Naive thymus-derived CD4-positive, alpha-beta T cell (primary cell): ENCODE results near the gene FETUB. TPM values are rescaled to one million over a fixed set of nuclear protein-coding genes. Genes with fewer than 3 reads are reported as not detected.
"Not testable (repeated sequence)": the region's sequence is repeated elsewhere in the genome, so short reads cannot be mapped to it uniquely, and the experiment has no call there.

Experiments used
- ATAC-seq: fragments of 150-1000 bp; cut with Tn5 transposase; 2 replicates; pipeline ENCODE4 v1.10.0; 2021; ENCODE audit warnings: mild to moderate bottlenecking, moderate library complexity
- CTCF ChIA-PET: fragments of 350-600 bp; sonication (Branson Sonifier 250); formaldehyde crosslinking; loops from one replicate; lab custom pipeline; 2021; ENCODE audit warnings: antibody characterized with exemption; lab: Charles Lee
- POLR2A ChIA-PET: fragments of 350-600 bp; sonication (Branson Sonifier 250); formaldehyde crosslinking; loops from one replicate; lab custom pipeline; 2021; ENCODE audit warnings: antibody characterized with exemption, inconsistent platforms; lab: Charles Lee
- DNase-seq, 9 donors: peaks; one replicate each; pipeline versions ENCODE4 v3.0.0 to v3.0.0-alpha.2; 2020 to 2022; ENCODE audit warnings: mixed read lengths in 1 of 9
- H3K27ac ChIP-seq: one replicate; pipeline ENCODE4 v1.7.0; 2013; ENCODE audit warnings: mild to moderate bottlenecking, low read depth, low read length, moderate library complexity
- H3K27me3 ChIP-seq, 2 donors: one replicate each; pipeline ENCODE4 v1.7.0; 2013; ENCODE audit warnings: low read length in 2 of 2, mild to moderate bottlenecking in 2 of 2, moderate library complexity in 2 of 2; ENCODE audit not compliant: control insufficient read depth in 2 of 2, insufficient read depth in 2 of 2
- H3K36me3 ChIP-seq, 3 experiments: 1 replicate in 2 of 3; 2 replicates in 1 of 3; pipeline ENCODE4 v1.7.0; 2013; ENCODE audit warnings: low read length in 3 of 3, mild to moderate bottlenecking in 3 of 3, moderate library complexity in 1 of 3; ENCODE audit not compliant: insufficient read depth in 3 of 3, control insufficient read depth in 2 of 3
- H3K4me1 ChIP-seq, 2 donors: one replicate each; pipeline ENCODE4 v1.7.0; 2013; ENCODE audit warnings: low read length in 2 of 2, mild to moderate bottlenecking in 2 of 2, moderate library complexity in 1 of 2; ENCODE audit not compliant: control insufficient read depth in 2 of 2, insufficient read depth in 2 of 2
- H3K4me3 ChIP-seq: 2 replicates; pipeline ENCODE4 v1.7.0; 2013; ENCODE audit warnings: mild to moderate bottlenecking, low read length
- H3K9me3 ChIP-seq, 3 experiments: 1 replicate in 2 of 3; 2 replicates in 1 of 3; pipeline ENCODE4 v1.7.0; 2013; ENCODE audit warnings: low read length in 3 of 3; ENCODE audit not compliant: control insufficient read depth in 2 of 3
- H3K27ac Mint-ChIP-seq, 9 donors: one replicate each; pipeline ENCODE4 v1.8.0; 2020 to 2022; ENCODE audit warnings: mixed read lengths in 9 of 9, mild to moderate bottlenecking in 8 of 9, moderate library complexity in 5 of 9, inconsistent platforms in 2 of 9
- H3K27me3 Mint-ChIP-seq, 5 donors: one replicate each; pipeline ENCODE4 v1.8.0; 2021 to 2022; ENCODE audit warnings: mixed read lengths in 5 of 5, mild to moderate bottlenecking in 1 of 5
- H3K36me3 Mint-ChIP-seq, 5 donors: one replicate each; pipeline ENCODE4 v1.8.0; 2020 to 2022; ENCODE audit warnings: mixed read lengths in 5 of 5, mild to moderate bottlenecking in 3 of 5, inconsistent platforms in 1 of 5
- H3K4me1 Mint-ChIP-seq, 7 donors: one replicate each; pipeline ENCODE4 v1.8.0; 2020 to 2022; ENCODE audit warnings: mixed read lengths in 7 of 7, mild to moderate bottlenecking in 3 of 7, inconsistent platforms in 1 of 7
- H3K4me3 Mint-ChIP-seq, 10 donors: one replicate each; pipeline ENCODE4 v1.8.0; 2020 to 2022; ENCODE audit warnings: mild to moderate bottlenecking in 10 of 10, mixed read lengths in 10 of 10, moderate library complexity in 6 of 10, inconsistent platforms in 2 of 10
- H3K9me3 Mint-ChIP-seq, 11 donors: one replicate each; pipeline ENCODE4 v1.8.0; 2020 to 2022; ENCODE audit warnings: mixed read lengths in 11 of 11, mild to moderate bottlenecking in 4 of 11, inconsistent platforms in 1 of 11, moderate library complexity in 1 of 11
- intact Hi-C, 2 donors: fragments of 100-400 bp; cut with micrococcal nuclease; formaldehyde crosslinking; loops; one replicate each; pipeline ENCODE4 v1.15.1; 2023
- polyA plus RNA-seq, 2 donors: library from polyadenylated mRNA; unstranded; fragments of 300-500 nt; fragmentation: Illumina TruSeq; gene quantifications; one replicate each; pipeline ENCODE4 v1.2.3, GENCODE V29; 2021
- total RNA-seq, 6 experiments: library from RNA in 5 of 6; stranded (reverse) in 5 of 6; gene quantifications; 1 replicate in 5 of 6; 2 replicates in 1 of 6; pipeline ENCODE4 v1.2.3 and lab custom pipeline; 2021 to 2026

FETUB gene
- total and polyA plus RNA-seq, 7 experiments from 2014 or later, result not detected

- H3K4me3 ChIP-seq, result no peak overlapping the region
- H3K27ac ChIP-seq, result no peak overlapping the region
- no peaks in the 10 kb centered on the region for H3K9me3 Mint-ChIP-seq
- intact Hi-C loops, result no loop called here
- H3K27me3 ChIP-seq, result no peaks in the 10 kb centered on the region
- H3K9me3 ChIP-seq, result no peaks in the 10 kb centered on the region
- no peaks in the 10 kb centered on the region for H3K4me1 ChIP-seq
- ChIA-PET CTCF (no interaction called here), POLR2A (no interaction called here)
- H3K36me3 Mint-ChIP-seq, result no peaks in the 10 kb centered on the region
- no peak for ATAC-seq
- no peak overlapping the region for H3K27ac Mint-ChIP-seq
- H3K4me3 Mint-ChIP-seq, result no peak overlapping the region
- no peak for DNase-seq
- peaks cover 0 to 2% (median 0%) of the 10 kb centered on the region in 7 donors for H3K4me1 Mint-ChIP-seq
- peaks cover 5 to 43% (median 10%) of the 10 kb centered on the region in 5 donors for H3K27me3 Mint-ChIP-seq
- no peaks in the 10 kb centered on the region for H3K36me3 ChIP-seq
Observed at GRCh38 chr3:186700267-186700666, 60.1 kb downstream of the FETUB start.

GRCh38 chr3:186702451-186702850, 62.3 kb downstream of the FETUB start:
- H3K27ac Mint-ChIP-seq, H3K4me1 ChIP-seq, CTCF ChIA-PET, intact Hi-C loops, ATAC-seq, H3K36me3 Mint-ChIP-seq, H3K4me3 Mint-ChIP-seq, H3K27ac ChIP-seq, H3K9me3 Mint-ChIP-seq, H3K4me3 ChIP-seq, DNase-seq, POLR2A ChIA-PET, H3K36me3 ChIP-seq, H3K27me3 ChIP-seq, H3K9me3 ChIP-seq: not testable (repeated sequence)
- Mint-ChIP-seq H3K27me3 (peaks cover 15 to 57% (median 28%) of the 10 kb centered on the region in 5 donors), H3K4me1 (peaks cover 0 to 13% (median 3%) of the 10 kb centered on the region in 7 donors)

Other genes starting within 250 kb of the FETUB start
- gene CRYGS, start 96.0 kb upstream of the FETUB start, total RNA-seq, result 10 to 100 TPM in 2 of 5 experiments, 1 to 10 TPM in 3; 3.1 to 13.9 (median 4.9) TPM
- gene CRYGS, start 96.0 kb upstream of the FETUB start, polyA plus RNA-seq, result under 1 TPM in 1 of 2 donors, not detected in 1; 0.26 TPM
- 10 to 100 TPM; 11.3 to 20.3 (median 15.8) TPM for gene TBCCD1, start 73.1 kb upstream of the FETUB start, total RNA-seq
- gene TBCCD1, start 73.1 kb upstream of the FETUB start, polyA plus RNA-seq, result 10 to 100 TPM; 13.8 to 21.1 TPM
- 10 to 100 TPM; 29.9 to 75.2 (median 63.1) TPM for gene DNAJB11, start 69.7 kb upstream of the FETUB start, total RNA-seq
- 10 to 100 TPM; 27.4 to 28.5 TPM for gene DNAJB11, start 69.7 kb upstream of the FETUB start, polyA plus RNA-seq
- gene AHSG, start 27.3 kb upstream of the FETUB start, total RNA-seq, result not detected
- gene AHSG, start 27.3 kb upstream of the FETUB start, polyA plus RNA-seq, result not detected
- not detected for gene HRG, start 25.6 kb downstream of the FETUB start, total RNA-seq
- gene HRG, start 25.6 kb downstream of the FETUB start, polyA plus RNA-seq, result not detected
- not detected for gene KNG1, start 77.0 kb downstream of the FETUB start, total RNA-seq
- gene KNG1, start 77.0 kb downstream of the FETUB start, polyA plus RNA-seq, result not detected
- 100 to 1,000 TPM; 401 to 804 (median 650) TPM for gene EIF4A2, start 143.2 kb downstream of the FETUB start, total RNA-seq
- gene EIF4A2, start 143.2 kb downstream of the FETUB start, polyA plus RNA-seq, result 100 to 1,000 TPM; 237 to 329 TPM
- 10 to 100 TPM in 4 of 5 experiments, 1 to 10 TPM in 1; 8.7 to 71.6 (median 22.1) TPM for gene RFC4, start 166.1 kb downstream of the FETUB start, total RNA-seq
- gene RFC4, start 166.1 kb downstream of the FETUB start, polyA plus RNA-seq, result 10 to 100 TPM; 22.5 to 28.1 TPM
- not detected for gene ADIPOQ, start 202.3 kb downstream of the FETUB start, total RNA-seq
- gene ADIPOQ, start 202.3 kb downstream of the FETUB start, polyA plus RNA-seq, result not detected